HepG2 (cell line): ENCODE data around the gene HDGFL2. TPM values are rescaled to one million over a fixed set of nuclear protein-coding genes. Genes with fewer than 3 reads are reported as not detected.
A peak's percentile ranks its signal among the peaks of the same experiment; 100 is the strongest.

Experiments
- ATAC-seq: fragments of 200-7000 bp; cut with Tn5 transposase; 3 replicates; pipeline ENCODE4 v1.9.1; 2020; ENCODE audit warnings: mild to moderate bottlenecking, moderate library complexity
- BruUV-seq: library from RNA; stranded (reverse); fragments of 400-500 nt; replicated peaks from 2 replicates; lab custom pipeline; 2021; lab: Mats Ljungman, UMichigan
- CTCF ChIA-PET: fragments of 300-600 bp; formaldehyde crosslinking; extraction: SDS; loops from one replicate; lab custom pipeline; 2021; ENCODE audit warnings: low total read pairs, inconsistent platforms, low intra/inter-chr PET ratio; lab: Yijun Ruan, JAX
- POLR2A ChIA-PET: fragments of 350-600 bp; sonication (Branson Sonifier 250); formaldehyde crosslinking; loops from one replicate; lab custom pipeline; 2020; ENCODE audit warnings: antibody characterized with exemption, inconsistent platforms; lab: Yijun Ruan, JAX
- DNase-seq: peaks from one replicate; pipeline ENCODE4 v3.0.0-alpha.2; 2015; ENCODE audit warnings: low spot score
- FAIRE-seq: peaks from 3 replicates; lab custom pipeline; 2011; peaks lifted over from hg19 to GRCh38; lab: Jason Lieb, UNC
- H2AFZ ChIP-seq: one replicate; pipeline ENCODE4 v1.6.1; 2011; ENCODE audit warnings: low read length, inconsistent platforms
- H3K27ac ChIP-seq: fragments of 300-600 bp; 3 replicates; pipeline ENCODE4 v1.8.0; 2011; ENCODE audit warnings: mixed run types, mild to moderate bottlenecking, mixed read lengths, low read length, inconsistent platforms; ENCODE audit not compliant: insufficient read depth; ENCODE audit errors: extremely low read length
- H3K27me3 ChIP-seq, 2 experiments: fragments of 200-600 bp in 1 of 2; 2 replicates in 1 of 2; 3 replicates in 1 of 2; pipeline versions ENCODE4 v1.6.0 to v1.8.0; 2011; ENCODE audit warnings: low read length in 2 of 2, mild to moderate bottlenecking in 2 of 2, moderate library complexity in 2 of 2, inconsistent platforms in 1 of 2; ENCODE audit not compliant: insufficient read depth in 2 of 2, control insufficient read depth in 1 of 2
- H3K36me3 ChIP-seq, 2 experiments: fragments of 200-600 bp in 1 of 2; replicated peaks in 1 of 2; 2 replicates in 1 of 2; 3 replicates in 1 of 2; pipeline versions ENCODE4 v1.5.1 to v1.8.0; 2011; ENCODE audit warnings: low read length in 2 of 2, inconsistent platforms in 1 of 2; ENCODE audit not compliant: insufficient read depth in 2 of 2, control insufficient read depth in 1 of 2
- H3K4me1 ChIP-seq: 2 replicates; pipeline ENCODE4 v1.5.1; 2012; ENCODE audit warnings: low read length, inconsistent platforms; ENCODE audit not compliant: insufficient read depth
- H3K4me2 ChIP-seq: 2 replicates; pipeline ENCODE4 v1.6.0; 2011; ENCODE audit warnings: low read depth, low read length, inconsistent platforms
- H3K4me3 ChIP-seq, 3 experiments: fragments of 200-600 bp in 1 of 3; sonication (generic), shearing (Covaris generic) in 1 of 3; replicated peaks in 1 of 3; 2 replicates each; pipeline ENCODE4 v1.5.1; 2011 to 2016; ENCODE audit warnings: low read length in 3 of 3, inconsistent platforms in 2 of 3, low read depth in 2 of 3, mild to moderate bottlenecking in 2 of 3, control low read depth in 1 of 3, mixed read lengths in 1 of 3; ENCODE audit not compliant: insufficient read depth in 1 of 3
- H3K79me2 ChIP-seq: one replicate; pipeline ENCODE4 v1.6.1; 2011; ENCODE audit warnings: low read length, inconsistent platforms; ENCODE audit not compliant: insufficient read depth
- H3K9ac ChIP-seq: 2 replicates; pipeline ENCODE4 v1.6.0; 2011; ENCODE audit warnings: mild to moderate bottlenecking, low read depth, low read length, inconsistent platforms; ENCODE audit not compliant: insufficient read depth
- H3K9me3 ChIP-seq: 2 replicates; pipeline ENCODE4 v1.5.1; 2012; ENCODE audit warnings: mild to moderate bottlenecking, low read length
- H4K20me1 ChIP-seq: 2 replicates; pipeline ENCODE4 v1.6.0; 2011; ENCODE audit warnings: inconsistent platforms, mild to moderate bottlenecking, low read length, moderate library complexity; ENCODE audit not compliant: insufficient read depth
- ARNTL ChIP-seq: sonication (generic); formaldehyde crosslinking; IDR thresholded peaks from 2 replicates; pipeline ENCODE4 v1.4.0; 2020; ENCODE audit warnings: mild to moderate bottlenecking, missing genetic modification reagents
- CBX2 ChIP-seq, 2 experiments: fragments of 200-600 bp in 1 of 2; sonication (generic); formaldehyde crosslinking in 1 of 2; IDR thresholded peaks; 2 replicates each; pipeline versions ENCODE4 v1.7.0 to v1.8.1; 2018 to 2022; ENCODE audit warnings: low read depth in 2 of 2, low read length in 1 of 2, mild to moderate bottlenecking in 1 of 2, missing genetic modification reagents in 1 of 2
- CENPT ChIP-seq: sonication (generic); formaldehyde crosslinking; IDR thresholded peaks from 2 replicates; pipeline ENCODE4 v1.8.0; 2022; ENCODE audit warnings: low read depth, mild to moderate bottlenecking, moderate library complexity, missing genetic modification reagents
- KDM6A ChIP-seq: IDR thresholded peaks from 2 replicates; pipeline ENCODE4 v1.6.1; 2016; ENCODE audit warnings: low read depth
- KMT2B ChIP-seq: IDR thresholded peaks from 2 replicates; pipeline ENCODE4 v1.6.1; 2016; ENCODE audit warnings: missing genetic modification reagents, missing compliant biosample characterization
- LCORL ChIP-seq, 2 experiments: fragments of 450-650 bp in 1 of 2; sonication (generic) in 1 of 2; formaldehyde crosslinking in 1 of 2; IDR thresholded peaks; 2 replicates each; pipeline versions ENCODE4 v1.5.0 to v1.6.1; 2017 to 2020; ENCODE audit warnings: antibody characterized with exemption in 1 of 2, missing genetic modification reagents in 1 of 2
- MEF2D ChIP-seq: sonication (generic); formaldehyde crosslinking; IDR thresholded peaks from 2 replicates; pipeline ENCODE4 v1.5.1; 2020; ENCODE audit warnings: mild to moderate bottlenecking, missing genetic modification reagents
- NR0B2 ChIP-seq: sonication (generic); formaldehyde crosslinking; IDR thresholded peaks from 2 replicates; pipeline ENCODE4 v1.4.0; 2020; ENCODE audit warnings: mild to moderate bottlenecking, missing genetic modification reagents
- PHF8 ChIP-seq: sonication (generic); formaldehyde crosslinking; IDR thresholded peaks from 2 replicates; pipeline ENCODE4 v1.5.0; 2020; ENCODE audit warnings: missing genetic modification reagents
- TFAP4 ChIP-seq: sonication (generic); IDR thresholded peaks from 2 replicates; pipeline ENCODE4 v1.6.1; 2016; ENCODE audit warnings: low read depth, borderline replicate concordance
- YY1 ChIP-seq: IDR thresholded peaks from 2 replicates; pipeline ENCODE4 v1.6.1; 2011; ENCODE audit warnings: low read length, low read depth, moderate library complexity, mild to moderate bottlenecking; ENCODE audit not compliant: insufficient read depth, insufficient replicate concordance
- ZBTB37 ChIP-seq: sonication (generic); formaldehyde crosslinking; IDR thresholded peaks from 2 replicates; pipeline ENCODE4 v1.4.0; 2020; ENCODE audit warnings: mild to moderate bottlenecking, missing genetic modification reagents
- ZNF124 ChIP-seq: sonication (generic); formaldehyde crosslinking; IDR thresholded peaks from 2 replicates; pipeline ENCODE4 v1.4.0; 2020; ENCODE audit warnings: missing genetic modification reagents
- ZNF44 ChIP-seq: sonication (generic); formaldehyde crosslinking; IDR thresholded peaks from 2 replicates; pipeline ENCODE4 v1.5.1; 2020; ENCODE audit warnings: mild to moderate bottlenecking, missing genetic modification reagents
- ZNF549 ChIP-seq: sonication (generic); formaldehyde crosslinking; IDR thresholded peaks from 2 replicates; pipeline ENCODE4 v1.5.0; 2020; ENCODE audit warnings: missing genetic modification reagents
- ZNF607 ChIP-seq: sonication (generic); formaldehyde crosslinking; IDR thresholded peaks from 2 replicates; pipeline ENCODE4 v1.5.1; 2020; ENCODE audit warnings: missing genetic modification reagents, mild to moderate bottlenecking, borderline replicate concordance
- ZNF770 ChIP-seq: sonication (generic); formaldehyde crosslinking; IDR thresholded peaks from 2 replicates; pipeline ENCODE4 v1.5.0; 2020; ENCODE audit warnings: mild to moderate bottlenecking, missing genetic modification reagents
- WGBS: methylation state at CpG from one replicate; pipeline ENCODE4 v1.1.6; 2017; ENCODE audit warnings: low lambda C conversion rate; 5-methylcytosine and 5-hydroxymethylcytosine counted together
- in situ Hi-C: cut with HindIII; loops from 2 replicates; pipeline ENCODE4 v1.10.0; 2017; ENCODE audit warnings: low pct_unique_long_range_greater_than_20kb; ENCODE audit not compliant: extremely low pct_ligation_motif_present
- intact Hi-C: fragments of 100-400 bp; cut with micrococcal nuclease; formaldehyde crosslinking; loops from one replicate; pipeline ENCODE4 v1.10.0; 2022; ENCODE audit not compliant: unreplicated experiment
- polyA plus RNA-seq, 8 experiments: library from polyadenylated mRNA; depleted of rRNA in 3 of 8; stranded (reverse) in 7 of 8; unstranded in 1 of 8; fragments of >200 nt; fragmentation: Illumina TruSeq in 4 of 8; extraction: Trizol in 4 of 8; gene quantifications; 2 replicates each; pipeline versions ENCODE4 v1.2.1 to v1.2.3, GENCODE V29; 2011 to 2016; ENCODE audit warnings: low read depth in 4 of 8, missing spikeins in 1 of 8, mixed read lengths in 1 of 8; ENCODE audit not compliant: insufficient read depth in 1 of 8
- total RNA-seq, 5 experiments: library from RNA; depleted of rRNA; stranded (reverse); fragments of >200 nt; fragmentation: Illumina TruSeq; extraction: Trizol; gene quantifications; 2 replicates each; pipeline ENCODE4 v1.2.3, GENCODE V29; 2016; ENCODE audit warnings: low read depth in 1 of 5

Gene HDGFL2
- total and polyA plus RNA-seq, 2 of the 13 experiments (the other 11 are each of a cell fraction or from before 2014, with no cell fraction given) = 20.0 to 51.1 TPM

- no peaks in the 10 kb centered on the region for H3K9me3 ChIP-seq
- 3% methylated on average over 50 of the region's 53 CpGs for WGBS
- no peaks in the 10 kb centered on the region for H4K20me1 ChIP-seq
- H3K9ac ChIP-seq = peak overlapping the region; percentile 82
- DNase-seq (no peak), FAIRE-seq (no peak), ATAC-seq (peak; percentile 50)
- H3K27ac ChIP-seq = peak overlapping the region; percentile 74
- H3K4me1 ChIP-seq = peaks cover 16% of the 10 kb centered on the region
- peak overlapping the region; percentile 70 to 92 (median 85) for H3K4me3 ChIP-seq
- H3K27me3 ChIP-seq = no peaks in the 10 kb centered on the region; a peak in 1 of 5 replicates
- peaks cover 10% of the 10 kb centered on the region for H3K79me2 ChIP-seq
- ChIA-PET POLR2A (interaction anchor here (0.7 to 5.5 kb wide), 6 partner anchors 8 to 189 kb away, joined by 3 to 37 read pairs (median 3); partner anchors contain the start of genes CHAF1A and HDGFL2), CTCF (no interaction called here)
- H3K36me3 ChIP-seq = peaks cover 9 to 17% of the 10 kb centered on the region in 2 experiments
- in situ Hi-C loops = no loop called here
- no peak overlapping the region for H2AFZ ChIP-seq
- intact Hi-C loops = loop anchor here (5.0 kb wide), 1 partner anchor 55 kb away; the partner anchor contains the start of genes CHAF1A and SH3GL1
- H3K4me2 ChIP-seq = peak overlapping the region; percentile 97
- BruUV-seq = no TSS peak
- TF ChIP-seq ZBTB37 (CRISPR knock-in tag) (no peak), KMT2B (CRISPR knock-in tag) (0 out of 2 replicates have a peak, but pooled peaks have one; percentile 7), ZNF549 (no peak), LCORL (IDR thresholded peaks at IDR 0.05) (no peak), LCORL (CRISPR knock-in tag; IDR thresholded peaks at IDR 0.05) (no peak), ZNF607 (CRISPR knock-in tag) (0 out of 2 replicates have a peak, but pooled peaks have one; percentile 5), ZNF44 (CRISPR knock-in tag) (no peak), CENPT (CRISPR knock-in tag) (no peak), YY1 (no peak), ARNTL (CRISPR knock-in tag) (no peak), ZNF124 (CRISPR knock-in tag) (no peak), TFAP4 (no peak), MEF2D (0 out of 2 replicates have a peak, but pooled peaks have one; percentile 31), PHF8 (CRISPR knock-in tag) (peak; percentile 66), KDM6A (CRISPR knock-in tag) (no peak), ZNF770 (CRISPR knock-in tag) (no peak), NR0B2 (CRISPR knock-in tag) (no peak), CBX2 (IDR thresholded peaks at IDR 0.05; ENCODE audit: low read depth, low read length) (no peak), CBX2 (CRISPR knock-in tag; IDR thresholded peaks at IDR 0.05; ENCODE audit: low read depth) (no peak)
These were observed 15.0 kb upstream of the HDGFL2 start for GRCh38 chr19:4456843-4457653.
